A673 (cell line): ENCODE measurements around the gene CNOT3. TPM values are rescaled to one million over a fixed set of nuclear protein-coding genes. Genes with fewer than 3 reads are reported as not detected.
"Not testable (repeated sequence)": the region's sequence is repeated elsewhere in the genome, so short reads cannot be mapped to it uniquely, and the experiment has no call there.

ENCODE experiments used
- Bru-seq: library from RNA; stranded (reverse); fragments of 400-500 nt; gene quantifications from one replicate; lab custom pipeline; 2021; lab: Mats Ljungman, UMichigan
- BruChase-seq, 2 experiments: library from RNA; stranded (reverse); fragments of 400-500 nt; gene quantifications; one replicate each; lab custom pipeline; 2021; lab: Mats Ljungman, UMichigan
- BruUV-seq: library from RNA; stranded (reverse); fragments of 400-500 nt; replicated peaks from 2 replicates; lab custom pipeline; 2021; lab: Mats Ljungman, UMichigan
- CTCF ChIA-PET: fragments of 300-600 bp; sonication (Branson Sonifier 250); formaldehyde crosslinking; loops from one replicate; lab custom pipeline; 2022; ENCODE audit warnings: antibody characterized with exemption; lab: Charles Lee
- POLR2A ChIA-PET: fragments of 300-600 bp; sonication (Branson Sonifier 250); formaldehyde crosslinking; loops from one replicate; lab custom pipeline; 2022; ENCODE audit warnings: antibody characterized with exemption; ENCODE audit not compliant: low non-redundant PET; lab: Charles Lee
- DNase-seq: peaks from one replicate; pipeline ENCODE4 v3.0.0-alpha.2; 2015; ENCODE audit warnings: low spot score
- H3K27ac ChIP-seq: fragments of 200-600 bp; sonication (generic); 2 replicates; pipeline ENCODE4 v1.5.1; 2016; ENCODE audit warnings: mixed run types, low read depth, mild to moderate bottlenecking, mixed read lengths, antibody characterized with exemption, low read length; ENCODE audit not compliant: poor library complexity, severe bottlenecking
- H3K27me3 ChIP-seq: fragments of 200-600 bp; sonication (generic); replicated peaks from 2 replicates; pipeline ENCODE4 v1.6.1; 2017; ENCODE audit warnings: mixed run types, low read depth, mild to moderate bottlenecking, mixed read lengths, antibody characterized with exemption, low read length; ENCODE audit not compliant: insufficient read depth, poor library complexity
- H3K36me3 ChIP-seq: fragments of 200-600 bp; sonication (generic); 2 replicates; pipeline ENCODE4 v1.6.1; 2016; ENCODE audit warnings: mixed run types, mild to moderate bottlenecking, mixed read lengths, antibody characterized with exemption, low read length; ENCODE audit not compliant: insufficient read depth, poor library complexity, severe bottlenecking
- H3K4me1 ChIP-seq: fragments of 200-600 bp; sonication (generic); 2 replicates; pipeline ENCODE4 v1.6.1; 2017; ENCODE audit warnings: mixed run types, mild to moderate bottlenecking, mixed read lengths, antibody characterized with exemption, low read length; ENCODE audit not compliant: insufficient read depth, poor library complexity, severe bottlenecking
- H3K4me3 ChIP-seq: fragments of 200-600 bp; sonication (generic); 2 replicates; pipeline ENCODE4 v1.5.1; 2016; ENCODE audit warnings: low read depth, mixed run types, mild to moderate bottlenecking, mixed read lengths, low read length; ENCODE audit not compliant: poor library complexity, severe bottlenecking
- H3K9me3 ChIP-seq: fragments of 200-600 bp; sonication (generic); 2 replicates; pipeline ENCODE4 v1.6.1; 2016; ENCODE audit warnings: mixed run types, low read depth, mild to moderate bottlenecking, mixed read lengths, antibody characterized with exemption, low read length; ENCODE audit not compliant: poor library complexity, severe bottlenecking
- CTCF ChIP-seq: fragments of 300-800, 200-600 bp; sonication (generic); conservative IDR thresholded peaks from 2 replicates; pipeline ENCODE4 v1.5.1; 2017; ENCODE audit warnings: low read depth, mild to moderate bottlenecking, antibody characterized with exemption, low read length, moderate library complexity, mixed read lengths
- EZH2 ChIP-seq: fragments of 200-600 bp; sonication (generic); IDR thresholded peaks from 2 replicates; pipeline ENCODE4 v1.6.1; 2017; ENCODE audit warnings: borderline replicate concordance, low read depth, mild to moderate bottlenecking, mixed read lengths, antibody characterized with exemption, low read length; ENCODE audit not compliant: poor library complexity, severe bottlenecking
- intact Hi-C: fragments of 100-400 bp; cut with micrococcal nuclease; formaldehyde crosslinking; loops from one replicate; pipeline ENCODE4 v1.10.0; 2022; ENCODE audit not compliant: unreplicated experiment
- long read RNA-seq: library from polyadenylated mRNA; stranded (forward); transcript quantifications from one replicate; pipeline ENCODE4 v2.0.0, GENCODE V29; 2022
- total RNA-seq: library from RNA; stranded (reverse); gene quantifications from 2 replicates; pipeline ENCODE4 v1.2.3, GENCODE V29; 2021

The CNOT3 gene
- total RNA-seq (90.8 and 102 TPM in 2 replicates), Bru-seq, nascent RNA (percentile 73 among the genes with signal in this experiment), BruChase-seq, experiment 1, labeled RNA remaining after a 2-hour chase (percentile 77 among the genes with signal in this experiment), BruChase-seq, experiment 2, labeled RNA remaining after a 6-hour chase (percentile 86 among the genes with signal in this experiment)
- long read RNA-seq, full-length matches to known transcripts = 43 of 104 reads
- long read RNA-seq, partial matches to known transcripts = 22 of 104 reads
- long read RNA-seq, other reads (novel, unspliced or antisense) = 39 of 104 reads

- Histone ChIP-seq H3K27me3 (no peaks in the 10 kb centered on the region), H3K36me3 (peaks cover 29% of the 10 kb centered on the region), H3K4me1 (peaks cover 12% of the 10 kb centered on the region), H3K27ac (peak within 1 kb of the TSS; percentile 99), H3K9me3 (no peaks in the 10 kb centered on the region), H3K4me3 (peak within 1 kb of the TSS; percentile 99)
- BruUV-seq = no TSS peak
- CTCF ChIA-PET = interaction anchor here (1.0 kb wide), 1 partner anchor 128 kb away, joined by 3 read pairs; no protein-coding TSS in a partner anchor
- intact Hi-C loops = no loop called here
- TF ChIP-seq CTCF = no peak
- TF ChIP-seq EZH2 = no peak
- POLR2A ChIA-PET = interaction anchor here (0.6 kb wide), 1 partner anchor 65 kb away, joined by 3 read pairs; no protein-coding TSS in a partner anchor
- DNase-seq = no peak
Observed at GRCh38 chr19:54137699-54138488, at the start of gene CNOT3. CNOT3 (plus strand) TSS chr19:54137762; CDS start chr19:54142979, 5,217 bp downstream.

- Histone ChIP-seq H3K36me3 (no peaks in the 10 kb centered on the region), H3K4me3 (no peak overlapping the region), H3K9me3 (peaks cover 3% of the 10 kb centered on the region), H3K27me3 (no peaks in the 10 kb centered on the region), H3K4me1 (peaks cover 5% of the 10 kb centered on the region), H3K27ac (no peak overlapping the region)
- CTCF ChIA-PET = no interaction called here
- no TSS peak for BruUV-seq
- intact Hi-C loops = no loop called here
- no peak for TF ChIP-seq CTCF
- TF ChIP-seq EZH2 = no peak
- no peak for DNase-seq
- POLR2A ChIA-PET = interaction anchor here (0.6 kb wide), 1 partner anchor 48 kb away, joined by 7 read pairs; no protein-coding TSS in a partner anchor
Observed at GRCh38 chr19:54094426-54095000, 43.0 kb upstream of the CNOT3 start.

GRCh38 chr19:54095136-54095858, 42.3 kb upstream of the CNOT3 start:
- Histone ChIP-seq H3K27me3 (no peaks in the 10 kb centered on the region), H3K9me3 (peaks cover 3% of the 10 kb centered on the region), H3K4me3 (peak overlapping the region; percentile 32), H3K36me3 (no peaks in the 10 kb centered on the region), H3K27ac (no peak overlapping the region), H3K4me1 (peaks cover 5% of the 10 kb centered on the region)
- intact Hi-C loops = no loop called here
- no peak for TF ChIP-seq EZH2
- TF ChIP-seq CTCF = no peak
- no peak for DNase-seq
- no TSS peak for BruUV-seq
- POLR2A ChIA-PET = no interaction called here
- CTCF ChIA-PET = no interaction called here

GRCh38 chr19:54095859-54096616, 41.5 kb upstream of the CNOT3 start:
- intact Hi-C loops, H3K4me1 ChIP-seq, H3K9me3 ChIP-seq, H3K27me3 ChIP-seq, H3K27ac ChIP-seq, POLR2A ChIA-PET, BruUV-seq, CTCF ChIA-PET, H3K36me3 ChIP-seq: not testable (repeated sequence)
- H3K4me3 ChIP-seq = peak overlapping the region; percentile 32
- peak; percentile 61 for DNase-seq
